HEK293 (cell line): ENCODE data around the gene PAPSS1.

Source experiments
- CTCF ChIA-PET: fragments of 350-600 bp; formaldehyde crosslinking; extraction: SDS; loops from one replicate; lab custom pipeline; 2021; ENCODE audit warnings: antibody characterized with exemption; lab: Yijun Ruan, JAX
- POLR2A ChIA-PET: fragments of 300-600 bp; formaldehyde crosslinking; extraction: SDS; loops from one replicate; lab custom pipeline; 2020; ENCODE audit warnings: antibody characterized with exemption, inconsistent platforms; lab: Yijun Ruan, JAX
- H3K27ac ChIP-seq: fragments of 200-500 bp; sonication (Bioruptor generic); 2 replicates; pipeline ENCODE4 v1.5.1; 2014; ENCODE audit warnings: low read depth, low read length, control low read depth, inconsistent platforms; ENCODE audit errors: extremely low read depth
- H3K36me3 ChIP-seq, 2 experiments: fragments of 200-500 bp in 1 of 2; sonication (Bioruptor generic) in 1 of 2; 1 replicate in 1 of 2; 2 replicates in 1 of 2; pipeline ENCODE4 v1.5.1; 2014 to 2017; ENCODE audit warnings: inconsistent platforms in 2 of 2, low read length in 2 of 2; ENCODE audit not compliant: control insufficient read depth in 2 of 2, insufficient read depth in 1 of 2
- H3K4me1 ChIP-seq: fragments of 200-500 bp; sonication (Bioruptor generic); 2 replicates; pipeline ENCODE4 v1.5.1; 2014; ENCODE audit warnings: mild to moderate bottlenecking, low read length, inconsistent platforms; ENCODE audit not compliant: control insufficient read depth, insufficient read depth
- H3K4me3 ChIP-seq: 2 replicates; pipeline ENCODE4 v1.5.1; 2011; ENCODE audit warnings: low read depth, mild to moderate bottlenecking, control low read depth, low read length, moderate library complexity
- H3K9me3 ChIP-seq: fragments of 200-500 bp; sonication (Bioruptor generic); 2 replicates; pipeline ENCODE4 v1.5.1; 2014; ENCODE audit warnings: low read depth, low read length, inconsistent platforms; ENCODE audit not compliant: control insufficient read depth, insufficient read depth
- OVOL3 ChIP-seq: fragments of 450-650 bp; formaldehyde crosslinking; IDR thresholded peaks from 2 replicates; pipeline ENCODE4 v1.5.1; 2016; ENCODE audit warnings: missing biosample characterization, missing genetic modification characterization
- TRIM28 ChIP-seq: IDR thresholded peaks from 2 replicates; pipeline ENCODE4 v1.6.1; 2011; ENCODE audit warnings: low read length, control low read depth, borderline replicate concordance
- ZBTB20 ChIP-seq: fragments of 450-650 bp; formaldehyde crosslinking; IDR thresholded peaks from 2 replicates; pipeline ENCODE4 v1.5.1; 2016; ENCODE audit warnings: missing biosample characterization, missing genetic modification characterization
- ZNF23 ChIP-seq: fragments of 450-650 bp; formaldehyde crosslinking; IDR thresholded peaks from 2 replicates; pipeline ENCODE4 v1.5.1; 2016; ENCODE audit warnings: missing biosample characterization, missing genetic modification characterization, borderline replicate concordance
- ZNF24 ChIP-seq: fragments of 450-650 bp; formaldehyde crosslinking; IDR thresholded peaks from 2 replicates; pipeline ENCODE4 v1.5.1; 2016; ENCODE audit warnings: missing biosample characterization, missing genetic modification characterization
- ZNF335 ChIP-seq: fragments of 450-650 bp; formaldehyde crosslinking; conservative IDR thresholded peaks from 2 replicates; pipeline ENCODE4 v1.5.1; 2016; ENCODE audit warnings: missing biosample characterization, missing genetic modification characterization
- ZNF37A ChIP-seq: fragments of 450-650 bp; IDR thresholded peaks from 2 replicates; pipeline ENCODE4 v1.5.1; 2018; ENCODE audit warnings: missing biosample characterization, missing genetic modification characterization
- ZNF473 ChIP-seq: fragments of 450-650 bp; formaldehyde crosslinking; IDR thresholded peaks from 2 replicates; pipeline ENCODE4 v1.5.1; 2017; ENCODE audit warnings: missing biosample characterization, missing genetic modification characterization
- ZNF514 ChIP-seq: fragments of 450-650 bp; formaldehyde crosslinking; IDR thresholded peaks from 2 replicates; pipeline ENCODE4 v1.5.1; 2016; ENCODE audit warnings: missing biosample characterization, missing genetic modification characterization
- ZNF571 ChIP-seq: fragments of 450-650 bp; formaldehyde crosslinking; IDR thresholded peaks from 2 replicates; pipeline ENCODE4 v1.5.0; 2017; ENCODE audit warnings: missing biosample characterization, missing genetic modification characterization
- ZNF626 ChIP-seq: fragments of 450-650 bp; sonication (Bioruptor Pico); formaldehyde crosslinking; IDR thresholded peaks from 2 replicates; pipeline ENCODE4 v1.5.1; 2018; ENCODE audit warnings: missing biosample characterization, missing genetic modification characterization, inconsistent platforms
- ZSCAN30 ChIP-seq: fragments of 450-650 bp; IDR thresholded peaks from 2 replicates; pipeline ENCODE4 v1.5.1; 2018; ENCODE audit warnings: missing biosample characterization, mild to moderate bottlenecking, missing genetic modification characterization, moderate library complexity
- TF ChIP-seq, protein P1 (sequence below): fragments of 450-650 bp; formaldehyde crosslinking; conservative IDR thresholded peaks from 2 replicates; pipeline ENCODE4 v1.5.1; 2016; ENCODE audit warnings: low read depth, missing biosample characterization, missing genetic modification characterization
- TF ChIP-seq, protein P2 (sequence below): fragments of 450-650 bp; formaldehyde crosslinking; IDR thresholded peaks from 2 replicates; pipeline ENCODE4 v1.5.1; 2016; ENCODE audit warnings: missing biosample characterization, missing genetic modification characterization
- TF ChIP-seq, protein P3 (sequence below): fragments of 450-650 bp; formaldehyde crosslinking; IDR thresholded peaks from 2 replicates; pipeline ENCODE4 v1.5.1; 2017; ENCODE audit warnings: missing biosample characterization, missing genetic modification characterization
- TF ChIP-seq, protein P4 (sequence below): fragments of 450-650 bp; formaldehyde crosslinking; conservative IDR thresholded peaks from 2 replicates; pipeline ENCODE4 v1.5.1; 2016; ENCODE audit warnings: low read depth, missing biosample characterization, missing genetic modification characterization

PAPSS1 gene

DNA sequence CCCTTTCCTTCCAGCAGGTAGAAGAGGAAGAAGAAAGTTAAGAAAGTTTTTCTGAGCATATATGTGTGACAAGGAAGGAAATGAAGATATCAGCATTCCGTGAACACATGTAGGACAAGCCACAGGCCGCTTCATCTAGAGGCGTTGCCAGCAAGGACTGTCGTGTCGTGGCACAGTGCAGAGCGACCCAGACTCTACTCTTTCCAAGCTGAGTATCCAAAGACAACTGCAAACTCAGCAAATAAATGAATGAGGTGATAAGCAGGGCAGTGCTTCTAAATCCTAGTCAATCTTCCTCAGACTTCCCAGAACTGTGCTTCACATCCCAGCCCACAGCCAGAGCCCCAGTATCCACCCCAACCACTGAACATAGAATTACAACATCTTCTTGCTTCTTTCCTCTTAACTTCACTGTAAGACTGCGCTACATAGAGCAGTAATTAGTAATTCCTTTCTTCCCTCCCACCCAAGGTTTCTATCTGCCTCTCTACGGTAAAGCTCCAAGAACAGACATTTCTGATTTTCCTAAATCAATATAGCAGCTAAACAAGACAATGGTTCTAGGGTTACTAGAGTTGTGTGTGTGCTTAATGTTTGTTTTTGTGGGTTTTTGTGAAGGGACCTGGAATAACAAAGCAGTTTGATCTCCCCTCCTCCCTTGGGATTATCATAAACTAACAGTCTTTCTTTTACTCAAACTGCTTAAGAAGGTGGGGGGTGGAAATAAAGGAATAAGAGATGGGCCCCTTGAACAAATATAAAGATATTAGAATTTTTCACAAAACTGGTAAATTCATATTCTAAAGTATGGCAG is 71.6 kb downstream of the PAPSS1 start:
- TF ChIP-seq TRIM28: no peak
- no peak for TF ChIP-seq ZSCAN30 (tag by site-specific recombination)
- TF ChIP-seq ZNF335 (tag by site-specific recombination): no peak
- TF ChIP-seq ZNF23 (tag by site-specific recombination): no peak
- TF ChIP-seq, protein P1, sequence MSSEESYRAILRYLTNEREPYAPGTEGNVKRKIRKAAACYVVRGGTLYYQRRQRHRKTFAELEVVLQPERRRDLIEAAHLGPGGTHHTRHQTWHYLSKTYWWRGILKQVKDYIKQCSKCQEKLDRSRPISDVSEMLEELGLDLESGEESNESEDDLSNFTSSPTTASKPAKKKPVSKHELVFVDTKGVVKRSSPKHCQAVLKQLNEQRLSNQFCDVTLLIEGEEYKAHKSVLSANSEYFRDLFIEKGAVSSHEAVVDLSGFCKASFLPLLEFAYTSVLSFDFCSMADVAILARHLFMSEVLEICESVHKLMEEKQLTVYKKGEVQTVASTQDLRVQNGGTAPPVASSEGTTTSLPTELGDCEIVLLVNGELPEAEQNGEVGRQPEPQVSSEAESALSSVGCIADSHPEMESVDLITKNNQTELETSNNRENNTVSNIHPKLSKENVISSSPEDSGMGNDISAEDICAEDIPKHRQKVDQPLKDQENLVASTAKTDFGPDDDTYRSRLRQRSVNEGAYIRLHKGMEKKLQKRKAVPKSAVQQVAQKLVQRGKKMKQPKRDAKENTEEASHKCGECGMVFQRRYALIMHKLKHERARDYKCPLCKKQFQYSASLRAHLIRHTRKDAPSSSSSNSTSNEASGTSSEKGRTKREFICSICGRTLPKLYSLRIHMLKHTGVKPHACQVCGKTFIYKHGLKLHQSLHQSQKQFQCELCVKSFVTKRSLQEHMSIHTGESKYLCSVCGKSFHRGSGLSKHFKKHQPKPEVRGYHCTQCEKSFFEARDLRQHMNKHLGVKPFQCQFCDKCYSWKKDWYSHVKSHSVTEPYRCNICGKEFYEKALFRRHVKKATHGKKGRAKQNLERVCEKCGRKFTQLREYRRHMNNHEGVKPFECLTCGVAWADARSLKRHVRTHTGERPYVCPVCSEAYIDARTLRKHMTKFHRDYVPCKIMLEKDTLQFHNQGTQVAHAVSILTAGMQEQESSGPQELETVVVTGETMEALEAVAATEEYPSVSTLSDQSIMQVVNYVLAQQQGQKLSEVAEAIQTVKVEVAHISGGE (tag by site-specific recombination): no peak
- TF ChIP-seq ZNF37A (tag by site-specific recombination): no peak
- TF ChIP-seq ZNF626 (tag by site-specific recombination): no peak
- TF ChIP-seq, protein P2, sequence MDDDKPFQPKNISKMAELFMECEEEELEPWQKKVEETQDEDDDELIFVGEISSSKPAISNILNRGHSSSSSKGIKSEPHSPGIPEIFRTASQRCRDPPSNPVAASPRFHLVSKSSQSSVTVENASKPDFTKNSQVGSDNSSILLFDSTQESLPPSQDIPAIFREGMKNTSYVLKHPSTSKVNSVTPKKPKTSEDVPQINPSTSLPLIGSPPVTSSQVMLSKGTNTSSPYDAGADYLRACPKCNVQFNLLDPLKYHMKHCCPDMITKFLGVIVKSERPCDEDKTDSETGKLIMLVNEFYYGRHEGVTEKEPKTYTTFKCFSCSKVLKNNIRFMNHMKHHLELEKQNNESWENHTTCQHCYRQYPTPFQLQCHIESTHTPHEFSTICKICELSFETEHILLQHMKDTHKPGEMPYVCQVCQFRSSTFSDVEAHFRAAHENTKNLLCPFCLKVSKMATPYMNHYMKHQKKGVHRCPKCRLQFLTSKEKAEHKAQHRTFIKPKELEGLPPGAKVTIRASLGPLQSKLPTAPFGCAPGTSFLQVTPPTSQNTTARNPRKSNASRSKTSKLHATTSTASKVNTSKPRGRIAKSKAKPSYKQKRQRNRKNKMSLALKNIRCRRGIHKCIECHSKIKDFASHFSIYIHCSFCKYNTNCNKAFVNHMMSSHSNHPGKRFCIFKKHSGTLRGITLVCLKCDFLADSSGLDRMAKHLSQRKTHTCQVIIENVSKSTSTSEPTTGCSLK (tag by site-specific recombination): no peak
- TF ChIP-seq, protein P3, sequence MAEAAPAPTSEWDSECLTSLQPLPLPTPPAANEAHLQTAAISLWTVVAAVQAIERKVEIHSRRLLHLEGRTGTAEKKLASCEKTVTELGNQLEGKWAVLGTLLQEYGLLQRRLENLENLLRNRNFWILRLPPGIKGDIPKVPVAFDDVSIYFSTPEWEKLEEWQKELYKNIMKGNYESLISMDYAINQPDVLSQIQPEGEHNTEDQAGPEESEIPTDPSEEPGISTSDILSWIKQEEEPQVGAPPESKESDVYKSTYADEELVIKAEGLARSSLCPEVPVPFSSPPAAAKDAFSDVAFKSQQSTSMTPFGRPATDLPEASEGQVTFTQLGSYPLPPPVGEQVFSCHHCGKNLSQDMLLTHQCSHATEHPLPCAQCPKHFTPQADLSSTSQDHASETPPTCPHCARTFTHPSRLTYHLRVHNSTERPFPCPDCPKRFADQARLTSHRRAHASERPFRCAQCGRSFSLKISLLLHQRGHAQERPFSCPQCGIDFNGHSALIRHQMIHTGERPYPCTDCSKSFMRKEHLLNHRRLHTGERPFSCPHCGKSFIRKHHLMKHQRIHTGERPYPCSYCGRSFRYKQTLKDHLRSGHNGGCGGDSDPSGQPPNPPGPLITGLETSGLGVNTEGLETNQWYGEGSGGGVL (tag by site-specific recombination): no peak
- no peak for TF ChIP-seq ZNF473
- no peak for TF ChIP-seq OVOL3 (tag by site-specific recombination)
- no peak for TF ChIP-seq ZNF514 (tag by site-specific recombination)
- TF ChIP-seq ZNF24 (tag by site-specific recombination): no peak
- TF ChIP-seq, protein P4, sequence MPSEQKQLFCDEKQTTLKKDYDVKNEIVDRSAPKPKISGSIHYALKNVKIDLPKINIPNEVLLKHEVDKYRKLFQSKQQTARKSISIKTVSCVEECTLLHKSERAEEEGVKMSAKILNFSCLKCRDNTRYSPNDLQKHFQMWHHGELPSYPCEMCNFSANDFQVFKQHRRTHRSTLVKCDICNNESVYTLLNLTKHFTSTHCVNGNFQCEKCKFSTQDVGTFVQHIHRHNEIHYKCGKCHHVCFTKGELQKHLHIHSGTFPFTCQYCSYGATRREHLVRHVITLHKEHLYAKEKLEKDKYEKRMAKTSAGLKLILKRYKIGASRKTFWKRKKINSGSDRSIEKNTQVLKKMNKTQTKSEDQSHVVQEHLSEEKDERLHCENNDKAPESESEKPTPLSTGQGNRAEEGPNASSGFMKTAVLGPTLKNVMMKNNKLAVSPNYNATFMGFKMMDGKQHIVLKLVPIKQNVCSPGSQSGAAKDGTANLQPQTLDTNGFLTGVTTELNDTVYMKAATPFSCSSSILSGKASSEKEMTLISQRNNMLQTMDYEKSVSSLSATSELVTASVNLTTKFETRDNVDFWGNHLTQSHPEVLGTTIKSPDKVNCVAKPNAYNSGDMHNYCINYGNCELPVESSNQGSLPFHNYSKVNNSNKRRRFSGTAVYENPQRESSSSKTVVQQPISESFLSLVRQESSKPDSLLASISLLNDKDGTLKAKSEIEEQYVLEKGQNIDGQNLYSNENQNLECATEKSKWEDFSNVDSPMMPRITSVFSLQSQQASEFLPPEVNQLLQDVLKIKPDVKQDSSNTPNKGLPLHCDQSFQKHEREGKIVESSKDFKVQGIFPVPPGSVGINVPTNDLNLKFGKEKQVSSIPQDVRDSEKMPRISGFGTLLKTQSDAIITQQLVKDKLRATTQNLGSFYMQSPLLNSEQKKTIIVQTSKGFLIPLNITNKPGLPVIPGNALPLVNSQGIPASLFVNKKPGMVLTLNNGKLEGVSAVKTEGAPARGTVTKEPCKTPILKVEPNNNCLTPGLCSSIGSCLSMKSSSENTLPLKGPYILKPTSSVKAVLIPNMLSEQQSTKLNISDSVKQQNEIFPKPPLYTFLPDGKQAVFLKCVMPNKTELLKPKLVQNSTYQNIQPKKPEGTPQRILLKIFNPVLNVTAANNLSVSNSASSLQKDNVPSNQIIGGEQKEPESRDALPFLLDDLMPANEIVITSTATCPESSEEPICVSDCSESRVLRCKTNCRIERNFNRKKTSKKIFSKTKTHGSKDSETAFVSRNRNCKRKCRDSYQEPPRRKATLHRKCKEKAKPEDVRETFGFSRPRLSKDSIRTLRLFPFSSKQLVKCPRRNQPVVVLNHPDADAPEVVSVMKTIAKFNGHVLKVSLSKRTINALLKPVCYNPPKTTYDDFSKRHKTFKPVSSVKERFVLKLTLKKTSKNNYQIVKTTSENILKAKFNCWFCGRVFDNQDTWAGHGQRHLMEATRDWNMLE (tag by site-specific recombination): no peak
- TF ChIP-seq ZNF571: no peak
- no peak for TF ChIP-seq ZBTB20 (tag by site-specific recombination)
- TF ChIP-seq, all 188 proteins: peak for 0
- POLR2A ChIA-PET: no interaction called here
- CTCF ChIA-PET: no interaction called here
- Histone ChIP-seq H3K27ac (no peak overlapping the region), H3K9me3 (no peaks in the 10 kb centered on the region), H3K4me3 (no peak overlapping the region), H3K36me3 (peaks cover 0 to 22% of the 10 kb centered on the region in 2 experiments; a peak in 1 of 3 replicates), H3K4me1 (no peaks in the 10 kb centered on the region)
